HepG2 (cell line): Measurements from ENCODE around the gene POC1B. TPM values are rescaled to one million over a fixed set of nuclear protein-coding genes. Genes with fewer than 3 reads are reported as not detected.
A peak's percentile ranks its signal among the peaks of the same experiment; 100 is the strongest.

ENCODE experiments used
- CENPT ChIP-seq: sonication (generic); formaldehyde crosslinking; IDR thresholded peaks from 2 replicates; pipeline ENCODE4 v1.8.0; 2022; ENCODE audit warnings: low read depth, mild to moderate bottlenecking, moderate library complexity, missing genetic modification reagents
- ELF3 ChIP-seq: IDR thresholded peaks from 2 replicates; pipeline ENCODE4 v1.6.1; 2016; ENCODE audit warnings: missing genetic modification reagents, missing compliant biosample characterization
- FOXC1 ChIP-seq: sonication (generic); formaldehyde crosslinking; IDR thresholded peaks from 2 replicates; pipeline ENCODE4 v1.8.0; 2022; ENCODE audit warnings: mild to moderate bottlenecking, missing genetic modification reagents, borderline replicate concordance
- MEF2D ChIP-seq: sonication (generic); formaldehyde crosslinking; IDR thresholded peaks from 2 replicates; pipeline ENCODE4 v1.5.1; 2020; ENCODE audit warnings: mild to moderate bottlenecking, missing genetic modification reagents
- MZF1 ChIP-seq: sonication (generic); formaldehyde crosslinking; IDR thresholded peaks from 2 replicates; pipeline ENCODE4 v1.8.1; 2023; ENCODE audit warnings: mild to moderate bottlenecking, missing genetic modification reagents, borderline replicate concordance
- NFIC ChIP-seq: IDR thresholded peaks from 2 replicates; pipeline ENCODE4 v1.6.1; 2012; ENCODE audit warnings: mild to moderate bottlenecking, low read length, inconsistent platforms
- PAX8 ChIP-seq: sonication (generic); formaldehyde crosslinking; IDR thresholded peaks from 2 replicates; pipeline ENCODE4 v1.8.0; 2022; ENCODE audit warnings: mild to moderate bottlenecking, missing genetic modification reagents, borderline replicate concordance
- SMAD1 ChIP-seq: sonication (generic); formaldehyde crosslinking; IDR thresholded peaks from 2 replicates; pipeline ENCODE4 v1.4.0; 2020; ENCODE audit warnings: missing genetic modification reagents, low read depth, mild to moderate bottlenecking, borderline replicate concordance
- U2AF1 ChIP-seq: fragments of 200-400 bp; formaldehyde crosslinking; optimal IDR thresholded peaks from 2 replicates; pipeline ENCODE3; 2017; ENCODE audit warnings: mild to moderate bottlenecking, low read depth, low read length
- ZBTB8A ChIP-seq: sonication (generic); formaldehyde crosslinking; IDR thresholded peaks from 2 replicates; pipeline ENCODE4 v1.4.0; 2020; ENCODE audit warnings: mild to moderate bottlenecking, low read depth, missing genetic modification reagents, borderline replicate concordance
- polyA plus RNA-seq, 8 experiments: library from polyadenylated mRNA; depleted of rRNA in 3 of 8; stranded (reverse) in 7 of 8; unstranded in 1 of 8; fragments of >200 nt; fragmentation: Illumina TruSeq in 4 of 8; extraction: Trizol in 4 of 8; gene quantifications; 2 replicates each; pipeline versions ENCODE4 v1.2.1 to v1.2.3, GENCODE V29; 2011 to 2016; ENCODE audit warnings: low read depth in 4 of 8, missing spikeins in 1 of 8, mixed read lengths in 1 of 8; ENCODE audit not compliant: insufficient read depth in 1 of 8
- total RNA-seq, 5 experiments: library from RNA; depleted of rRNA; stranded (reverse); fragments of >200 nt; fragmentation: Illumina TruSeq; extraction: Trizol; gene quantifications; 2 replicates each; pipeline ENCODE4 v1.2.3, GENCODE V29; 2016; ENCODE audit warnings: low read depth in 1 of 5
- TF ChIP-seq, protein P1 (sequence below): sonication (generic); formaldehyde crosslinking; IDR thresholded peaks from 2 replicates; pipeline ENCODE4 v1.8.1; 2022; ENCODE audit warnings: low read depth, mild to moderate bottlenecking, missing genetic modification reagents
- TF ChIP-seq, protein P2 (sequence below): sonication (generic); formaldehyde crosslinking; IDR thresholded peaks from 2 replicates; pipeline ENCODE4 v1.9.0; 2021; ENCODE audit warnings: missing genetic modification reagents, mild to moderate bottlenecking, borderline replicate concordance
- TF ChIP-seq, protein P3 (sequence below): IDR thresholded peaks from 2 replicates; pipeline ENCODE4 v1.4.0; 2020; ENCODE audit warnings: mild to moderate bottlenecking, missing genetic modification reagents
- TF ChIP-seq, protein P4 (sequence below): sonication (generic); formaldehyde crosslinking; IDR thresholded peaks from 2 replicates; pipeline ENCODE4 v1.4.0; 2020; ENCODE audit warnings: missing genetic modification reagents
- TF ChIP-seq, protein P5 (sequence below): sonication (generic); formaldehyde crosslinking; conservative IDR thresholded peaks from 2 replicates; pipeline ENCODE4 v1.4.0; 2020; ENCODE audit warnings: mild to moderate bottlenecking, missing genetic modification reagents, moderate library complexity

POC1B gene
- total and polyA plus RNA-seq, 2 of the 13 experiments (the other 11 are each of a cell fraction or from before 2014, with no cell fraction given): 9.3 to 11.0 TPM

DNA sequence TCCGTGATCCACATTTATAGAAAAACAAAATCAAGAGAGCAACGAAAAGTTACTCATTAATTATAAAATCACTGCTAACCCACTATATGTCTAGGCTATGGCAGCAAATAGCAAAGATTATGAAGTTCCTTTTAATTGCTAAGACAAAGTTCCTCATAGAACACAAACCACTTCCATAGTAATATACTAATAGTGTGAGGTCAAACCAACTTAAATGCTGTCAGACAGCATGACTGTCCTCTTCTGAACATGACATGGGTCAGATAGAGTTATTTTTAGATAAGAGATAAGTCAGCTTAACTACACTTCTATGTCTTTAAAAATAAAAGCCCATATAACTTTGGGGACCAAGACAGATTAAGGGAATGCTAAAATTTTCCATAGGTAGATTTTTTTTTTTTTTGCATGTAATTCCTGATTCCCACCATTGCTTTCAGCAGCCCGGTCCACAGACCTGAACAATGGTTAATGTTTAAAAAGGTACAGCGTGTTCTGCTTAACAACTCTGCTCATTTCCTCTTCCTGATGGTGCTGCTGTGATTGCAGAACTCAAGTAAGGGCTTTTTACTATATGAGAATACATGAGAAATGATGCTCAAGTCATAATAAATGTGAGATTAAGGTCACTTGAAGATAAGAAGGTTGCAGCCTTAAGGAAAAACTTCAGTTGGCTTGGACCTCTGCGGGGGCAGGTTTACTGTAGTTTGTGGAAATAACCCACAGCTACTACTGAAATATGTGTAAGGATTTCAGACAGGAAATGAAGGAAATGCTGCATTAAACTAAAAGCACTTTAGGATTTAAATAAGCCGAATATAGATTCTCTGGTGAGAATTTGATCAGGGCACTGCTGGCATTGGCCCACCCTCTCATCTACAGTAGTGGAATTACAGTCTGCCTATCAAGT lies 135.8 kb downstream of the POC1B start (continued):
- TF ChIP-seq, protein P1, sequence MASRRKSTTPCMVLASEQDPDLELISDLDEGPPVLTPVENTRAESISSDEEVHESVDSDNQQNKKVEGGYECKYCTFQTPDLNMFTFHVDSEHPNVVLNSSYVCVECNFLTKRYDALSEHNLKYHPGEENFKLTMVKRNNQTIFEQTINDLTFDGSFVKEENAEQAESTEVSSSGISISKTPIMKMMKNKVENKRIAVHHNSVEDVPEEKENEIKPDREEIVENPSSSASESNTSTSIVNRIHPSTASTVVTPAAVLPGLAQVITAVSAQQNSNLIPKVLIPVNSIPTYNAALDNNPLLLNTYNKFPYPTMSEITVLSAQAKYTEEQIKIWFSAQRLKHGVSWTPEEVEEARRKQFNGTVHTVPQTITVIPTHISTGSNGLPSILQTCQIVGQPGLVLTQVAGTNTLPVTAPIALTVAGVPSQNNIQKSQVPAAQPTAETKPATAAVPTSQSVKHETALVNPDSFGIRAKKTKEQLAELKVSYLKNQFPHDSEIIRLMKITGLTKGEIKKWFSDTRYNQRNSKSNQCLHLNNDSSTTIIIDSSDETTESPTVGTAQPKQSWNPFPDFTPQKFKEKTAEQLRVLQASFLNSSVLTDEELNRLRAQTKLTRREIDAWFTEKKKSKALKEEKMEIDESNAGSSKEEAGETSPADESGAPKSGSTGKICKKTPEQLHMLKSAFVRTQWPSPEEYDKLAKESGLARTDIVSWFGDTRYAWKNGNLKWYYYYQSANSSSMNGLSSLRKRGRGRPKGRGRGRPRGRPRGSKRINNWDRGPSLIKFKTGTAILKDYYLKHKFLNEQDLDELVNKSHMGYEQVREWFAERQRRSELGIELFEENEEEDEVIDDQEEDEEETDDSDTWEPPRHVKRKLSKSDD (CRISPR knock-in tag): no peak
- TF ChIP-seq, protein P2, sequence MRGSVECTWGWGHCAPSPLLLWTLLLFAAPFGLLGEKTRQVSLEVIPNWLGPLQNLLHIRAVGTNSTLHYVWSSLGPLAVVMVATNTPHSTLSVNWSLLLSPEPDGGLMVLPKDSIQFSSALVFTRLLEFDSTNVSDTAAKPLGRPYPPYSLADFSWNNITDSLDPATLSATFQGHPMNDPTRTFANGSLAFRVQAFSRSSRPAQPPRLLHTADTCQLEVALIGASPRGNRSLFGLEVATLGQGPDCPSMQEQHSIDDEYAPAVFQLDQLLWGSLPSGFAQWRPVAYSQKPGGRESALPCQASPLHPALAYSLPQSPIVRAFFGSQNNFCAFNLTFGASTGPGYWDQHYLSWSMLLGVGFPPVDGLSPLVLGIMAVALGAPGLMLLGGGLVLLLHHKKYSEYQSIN (CRISPR knock-in tag): no peak
- TF ChIP-seq, protein P3, sequence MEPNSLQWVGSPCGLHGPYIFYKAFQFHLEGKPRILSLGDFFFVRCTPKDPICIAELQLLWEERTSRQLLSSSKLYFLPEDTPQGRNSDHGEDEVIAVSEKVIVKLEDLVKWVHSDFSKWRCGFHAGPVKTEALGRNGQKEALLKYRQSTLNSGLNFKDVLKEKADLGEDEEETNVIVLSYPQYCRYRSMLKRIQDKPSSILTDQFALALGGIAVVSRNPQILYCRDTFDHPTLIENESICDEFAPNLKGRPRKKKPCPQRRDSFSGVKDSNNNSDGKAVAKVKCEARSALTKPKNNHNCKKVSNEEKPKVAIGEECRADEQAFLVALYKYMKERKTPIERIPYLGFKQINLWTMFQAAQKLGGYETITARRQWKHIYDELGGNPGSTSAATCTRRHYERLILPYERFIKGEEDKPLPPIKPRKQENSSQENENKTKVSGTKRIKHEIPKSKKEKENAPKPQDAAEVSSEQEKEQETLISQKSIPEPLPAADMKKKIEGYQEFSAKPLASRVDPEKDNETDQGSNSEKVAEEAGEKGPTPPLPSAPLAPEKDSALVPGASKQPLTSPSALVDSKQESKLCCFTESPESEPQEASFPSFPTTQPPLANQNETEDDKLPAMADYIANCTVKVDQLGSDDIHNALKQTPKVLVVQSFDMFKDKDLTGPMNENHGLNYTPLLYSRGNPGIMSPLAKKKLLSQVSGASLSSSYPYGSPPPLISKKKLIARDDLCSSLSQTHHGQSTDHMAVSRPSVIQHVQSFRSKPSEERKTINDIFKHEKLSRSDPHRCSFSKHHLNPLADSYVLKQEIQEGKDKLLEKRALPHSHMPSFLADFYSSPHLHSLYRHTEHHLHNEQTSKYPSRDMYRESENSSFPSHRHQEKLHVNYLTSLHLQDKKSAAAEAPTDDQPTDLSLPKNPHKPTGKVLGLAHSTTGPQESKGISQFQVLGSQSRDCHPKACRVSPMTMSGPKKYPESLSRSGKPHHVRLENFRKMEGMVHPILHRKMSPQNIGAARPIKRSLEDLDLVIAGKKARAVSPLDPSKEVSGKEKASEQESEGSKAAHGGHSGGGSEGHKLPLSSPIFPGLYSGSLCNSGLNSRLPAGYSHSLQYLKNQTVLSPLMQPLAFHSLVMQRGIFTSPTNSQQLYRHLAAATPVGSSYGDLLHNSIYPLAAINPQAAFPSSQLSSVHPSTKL: no peak; the same call in 1 of the 2 replicates
- peak; percentile 19; the same call in 1 of the 2 replicates for TF ChIP-seq NFIC
- TF ChIP-seq PAX8: no peak
- no peak for TF ChIP-seq SMAD1
- no peak for TF ChIP-seq U2AF1
- no peak for TF ChIP-seq MZF1 (CRISPR knock-in tag)
- TF ChIP-seq, protein P4, sequence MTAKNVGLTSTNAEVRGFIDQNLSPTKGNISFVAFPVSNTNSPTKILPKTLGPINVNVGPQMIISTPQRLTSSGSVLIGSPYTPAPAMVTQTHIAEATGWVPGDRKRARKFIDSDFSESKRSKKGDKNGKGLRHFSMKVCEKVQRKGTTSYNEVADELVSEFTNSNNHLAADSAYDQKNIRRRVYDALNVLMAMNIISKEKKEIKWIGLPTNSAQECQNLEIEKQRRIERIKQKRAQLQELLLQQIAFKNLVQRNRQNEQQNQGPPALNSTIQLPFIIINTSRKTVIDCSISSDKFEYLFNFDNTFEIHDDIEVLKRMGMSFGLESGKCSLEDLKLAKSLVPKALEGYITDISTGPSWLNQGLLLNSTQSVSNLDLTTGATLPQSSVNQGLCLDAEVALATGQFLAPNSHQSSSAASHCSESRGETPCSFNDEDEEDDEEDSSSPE (CRISPR knock-in tag): no peak
- peak; percentile 86 for TF ChIP-seq ELF3 (CRISPR knock-in tag)
- no peak for TF ChIP-seq FOXC1
- no peak for TF ChIP-seq MEF2D (CRISPR knock-in tag)
- TF ChIP-seq, protein P5, sequence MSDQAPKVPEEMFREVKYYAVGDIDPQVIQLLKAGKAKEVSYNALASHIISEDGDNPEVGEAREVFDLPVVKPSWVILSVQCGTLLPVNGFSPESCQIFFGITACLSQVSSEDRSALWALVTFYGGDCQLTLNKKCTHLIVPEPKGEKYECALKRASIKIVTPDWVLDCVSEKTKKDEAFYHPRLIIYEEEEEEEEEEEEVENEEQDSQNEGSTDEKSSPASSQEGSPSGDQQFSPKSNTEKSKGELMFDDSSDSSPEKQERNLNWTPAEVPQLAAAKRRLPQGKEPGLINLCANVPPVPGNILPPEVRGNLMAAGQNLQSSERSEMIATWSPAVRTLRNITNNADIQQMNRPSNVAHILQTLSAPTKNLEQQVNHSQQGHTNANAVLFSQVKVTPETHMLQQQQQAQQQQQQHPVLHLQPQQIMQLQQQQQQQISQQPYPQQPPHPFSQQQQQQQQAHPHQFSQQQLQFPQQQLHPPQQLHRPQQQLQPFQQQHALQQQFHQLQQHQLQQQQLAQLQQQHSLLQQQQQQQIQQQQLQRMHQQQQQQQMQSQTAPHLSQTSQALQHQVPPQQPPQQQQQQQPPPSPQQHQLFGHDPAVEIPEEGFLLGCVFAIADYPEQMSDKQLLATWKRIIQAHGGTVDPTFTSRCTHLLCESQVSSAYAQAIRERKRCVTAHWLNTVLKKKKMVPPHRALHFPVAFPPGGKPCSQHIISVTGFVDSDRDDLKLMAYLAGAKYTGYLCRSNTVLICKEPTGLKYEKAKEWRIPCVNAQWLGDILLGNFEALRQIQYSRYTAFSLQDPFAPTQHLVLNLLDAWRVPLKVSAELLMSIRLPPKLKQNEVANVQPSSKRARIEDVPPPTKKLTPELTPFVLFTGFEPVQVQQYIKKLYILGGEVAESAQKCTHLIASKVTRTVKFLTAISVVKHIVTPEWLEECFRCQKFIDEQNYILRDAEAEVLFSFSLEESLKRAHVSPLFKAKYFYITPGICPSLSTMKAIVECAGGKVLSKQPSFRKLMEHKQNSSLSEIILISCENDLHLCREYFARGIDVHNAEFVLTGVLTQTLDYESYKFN (CRISPR knock-in tag): peak; percentile 67
- TF ChIP-seq CENPT: no peak
- no peak for TF ChIP-seq ZBTB8A
